HG03175 (cell line): ENCODE results near the gene CLDND1.
"Not testable (repeated sequence)": the region's sequence is repeated elsewhere in the genome, so short reads cannot be mapped to it uniquely, and the experiment has no call there.

Source experiments
- ATAC-seq: cut with Tn5 transposase; IDR thresholded peaks from one replicate; pipeline ENCODE4 v1.9.1; 2021; ENCODE audit warnings: mild to moderate bottlenecking, moderate library complexity; ENCODE audit not compliant: unreplicated experiment

Gene CLDND1

GRCh38 chr3:98522544-98523281, at the start of gene CLDND1:
TSS of gene CLDND1 (minus strand) at chr3:98522902. CDS start at chr3:98521424, 1,478 bp downstream.
- peak; percentile 88 for ATAC-seq

- ATAC-seq, result no peak
These were observed 45.7 kb upstream of the CLDND1 start for GRCh38 chr3:98568402-98568801.

- ATAC-seq, result peak; percentile 24
These were observed 45.1 kb upstream of the CLDND1 start for GRCh38 chr3:98567666-98568270.

GRCh38 chr3:98565843-98566242, 43.1 kb upstream of the CLDND1 start:
- ATAC-seq, result no peak

- no peak for ATAC-seq
These were observed 42.5 kb upstream of the CLDND1 start for GRCh38 chr3:98565237-98565643.

GRCh38 chr3:98564282-98565005, 41.7 kb upstream of the CLDND1 start:
- ATAC-seq, result peak; percentile 20

GRCh38 chr3:98563661-98564281, 41.1 kb upstream of the CLDND1 start:
- peak; percentile 58 for ATAC-seq

- no peak for ATAC-seq
These were observed 39.2 kb upstream of the CLDND1 start for GRCh38 chr3:98561727-98562521.

GRCh38 chr3:98560911-98561310, 38.2 kb upstream of the CLDND1 start:
- no peak for ATAC-seq

- not testable (repeated sequence) for ATAC-seq
These were observed 37.1 kb upstream of the CLDND1 start for GRCh38 chr3:98559769-98560168.

- no peak for ATAC-seq
These were observed 35.6 kb upstream of the CLDND1 start for GRCh38 chr3:98558100-98558827.

- no peak for ATAC-seq
These were observed 34.8 kb upstream of the CLDND1 start for GRCh38 chr3:98557324-98558010.

- peak; percentile 81 for ATAC-seq
These were observed 33.7 kb upstream of the CLDND1 start for GRCh38 chr3:98556164-98557130.

GRCh38 chr3:98555025-98555379, 32.3 kb upstream of the CLDND1 start:
- no peak for ATAC-seq

- ATAC-seq, result no peak
These were observed 31.9 kb upstream of the CLDND1 start for GRCh38 chr3:98554580-98554979.

GRCh38 chr3:98553753-98554152, 31.1 kb upstream of the CLDND1 start:
- ATAC-seq, result no peak

GRCh38 chr3:98553021-98553563, 30.4 kb upstream of the CLDND1 start:
- no peak for ATAC-seq
